ENCODE measurements around the gene CD79A. TPM values are rescaled to one million over a fixed set of nuclear protein-coding genes. Genes with fewer than 3 reads are reported as not detected.
"Not testable (repeated sequence)": the region's sequence is repeated elsewhere in the genome, so short reads cannot be mapped to it uniquely, and the experiment has no call there.

The CD79A gene
- total RNA-seq, 2 experiments from 2014 or later: 2.9 to 4.7 TPM

DNA sequence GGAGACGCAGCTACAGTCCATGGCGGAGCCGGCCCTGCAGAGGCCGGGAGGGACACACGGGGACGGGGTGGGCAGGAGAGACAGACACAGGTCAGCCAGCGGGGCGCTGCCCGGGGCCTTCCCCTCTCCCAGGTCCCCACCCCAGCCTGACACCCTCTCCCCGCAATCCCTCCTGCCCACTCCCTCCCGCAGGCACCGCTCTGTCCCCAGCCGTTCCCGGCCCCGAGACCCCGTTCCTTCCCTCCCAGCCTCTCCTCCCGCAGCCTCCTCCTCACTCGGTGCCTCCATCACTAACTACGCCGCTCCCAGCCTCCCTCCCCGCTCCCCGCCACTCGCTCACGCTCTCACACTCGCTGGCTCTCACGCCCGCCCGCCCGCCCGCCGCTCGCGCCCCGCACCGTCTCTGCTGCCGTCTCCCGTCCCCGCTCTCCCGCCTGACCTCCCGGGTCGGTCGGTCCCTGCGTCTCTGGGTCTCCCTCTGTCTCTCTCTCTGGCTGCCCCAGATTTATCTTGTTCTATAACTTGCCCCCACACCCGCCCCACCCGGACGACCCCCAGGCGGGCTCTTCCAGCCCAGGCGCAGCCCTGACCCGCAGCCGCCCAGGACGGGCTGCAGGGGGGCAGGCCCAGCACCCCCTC is 35.9 kb downstream of the CD79A start:
- ChIA-PET POLR2A (no interaction called here), CTCF (no interaction called here)
- H3K27me3 Mint-ChIP-seq: peaks cover 34% of the 10 kb centered on the region
- no peak for DNase-seq
- peaks cover 9% of the 10 kb centered on the region for H3K36me3 Mint-ChIP-seq (ENCODE audit: low read depth)
- peaks cover 16% of the 10 kb centered on the region for H3K4me1 Mint-ChIP-seq
- H3K4me3 Mint-ChIP-seq: no peak overlapping the region
- no peaks in the 10 kb centered on the region for H3K9me3 Mint-ChIP-seq
- no peak overlapping the region for H3K27ac Mint-ChIP-seq

DNA sequence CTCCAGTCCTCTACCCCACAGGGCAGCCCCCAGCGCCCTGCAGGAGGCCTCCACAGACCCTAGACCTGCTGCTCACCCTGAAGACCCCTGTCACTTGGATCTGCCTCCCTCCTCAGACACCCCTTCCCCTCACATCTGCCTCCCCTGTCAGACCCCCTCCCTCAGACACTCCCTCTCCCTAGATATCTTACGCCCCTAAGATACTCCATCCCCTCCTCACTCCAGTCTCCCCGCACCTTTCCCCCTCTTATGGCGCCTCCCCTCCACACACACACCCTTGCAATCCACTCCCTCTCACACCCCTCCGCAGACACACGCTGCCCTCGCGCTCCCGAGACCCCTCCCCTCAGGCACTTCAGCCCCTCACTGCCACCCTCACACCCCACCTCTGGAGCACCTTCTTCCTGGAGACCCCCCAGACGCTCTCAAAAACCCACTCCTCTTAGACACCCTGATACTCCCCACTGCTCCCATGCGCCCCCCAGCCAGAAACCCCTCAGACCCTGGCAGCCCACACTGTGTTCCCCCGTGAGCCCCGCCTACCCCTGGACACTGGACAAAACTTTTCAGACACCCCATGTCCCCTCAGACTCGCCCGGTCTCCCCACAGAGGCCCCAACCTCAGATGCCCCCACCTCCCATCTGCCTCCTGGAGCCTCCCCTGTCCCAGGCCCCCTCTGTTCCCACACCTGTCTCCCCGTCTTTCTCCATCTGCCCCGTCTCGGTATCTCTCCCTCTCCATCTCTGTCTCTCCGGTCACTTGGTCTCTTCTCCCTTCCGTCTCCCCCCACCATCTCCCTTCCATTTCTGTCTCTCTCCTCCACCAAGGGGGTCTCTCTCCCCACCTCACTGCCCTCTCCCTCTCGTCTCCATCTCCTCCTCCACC is 36.7 kb downstream of the CD79A start:
- Mint-ChIP-seq H3K27me3 (peaks cover 34% of the 10 kb centered on the region), H3K9me3 (no peaks in the 10 kb centered on the region), H3K4me3 (no peak overlapping the region), H3K4me1 (peaks cover 16% of the 10 kb centered on the region), H3K36me3 (ENCODE audit: low read depth) (peaks cover 9% of the 10 kb centered on the region), H3K27ac (no peak overlapping the region)
- no peak for DNase-seq
- ChIA-PET POLR2A (no interaction called here), CTCF (no interaction called here)

GRCh38 chr19:41914424-41914834 is 37.4 kb downstream of the CD79A start:
- CTCF ChIA-PET; DNase-seq; H3K9me3 Mint-ChIP-seq; H3K4me3 Mint-ChIP-seq; H3K27ac Mint-ChIP-seq; H3K36me3 Mint-ChIP-seq (ENCODE audit: low read depth); POLR2A ChIA-PET: not testable (repeated sequence)
- Mint-ChIP-seq H3K27me3 (peaks cover 34% of the 10 kb centered on the region), H3K4me1 (peaks cover 16% of the 10 kb centered on the region)

- CTCF ChIA-PET: no interaction called here
- POLR2A ChIA-PET: no interaction called here
- H3K9me3 Mint-ChIP-seq: no peaks in the 10 kb centered on the region
- H3K4me1 Mint-ChIP-seq: peaks cover 16% of the 10 kb centered on the region
- no peak overlapping the region for H3K27ac Mint-ChIP-seq
- H3K27me3 Mint-ChIP-seq: peaks cover 34% of the 10 kb centered on the region
- H3K4me3 Mint-ChIP-seq: no peak overlapping the region
- peaks cover 7% of the 10 kb centered on the region for H3K36me3 Mint-ChIP-seq (ENCODE audit: low read depth)
- DNase-seq: no peak
These were observed 38.1 kb downstream of the CD79A start for GRCh38 chr19:41915021-41915775.

DNA sequence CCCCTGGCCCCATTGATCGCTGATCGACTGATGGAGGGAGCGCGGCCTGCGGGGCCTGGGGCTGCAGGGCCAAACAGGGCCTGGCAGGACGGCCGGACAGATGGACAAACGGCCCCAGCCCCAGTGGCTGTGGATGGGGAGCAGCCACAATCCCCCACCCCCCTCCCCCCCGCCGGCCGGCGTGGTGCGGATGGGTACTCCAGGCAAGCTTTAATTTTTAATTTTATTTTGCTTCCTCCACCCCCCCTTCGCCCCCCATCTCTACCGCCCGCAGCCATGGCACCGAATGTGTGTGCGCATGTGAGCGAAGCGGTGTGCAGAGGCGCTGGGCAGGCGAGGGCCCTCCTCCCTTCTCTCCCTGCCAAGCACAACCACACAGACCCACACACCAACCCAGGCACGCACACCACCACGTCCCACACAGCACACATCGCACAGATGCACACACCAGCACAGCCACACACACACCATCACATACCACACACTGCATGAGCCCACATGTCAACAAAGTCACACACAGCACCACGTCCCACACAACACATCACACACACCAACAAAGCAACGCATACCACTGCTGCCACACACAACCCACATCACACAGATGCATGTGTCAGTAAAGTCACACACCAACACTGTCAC is 38.8 kb downstream of the CD79A start:
- POLR2A ChIA-PET: no interaction called here
- H3K36me3 Mint-ChIP-seq (ENCODE audit: low read depth): peaks cover 2% of the 10 kb centered on the region
- H3K27ac Mint-ChIP-seq: no peak overlapping the region
- peaks cover 13% of the 10 kb centered on the region for H3K4me1 Mint-ChIP-seq
- no peaks in the 10 kb centered on the region for H3K9me3 Mint-ChIP-seq
- CTCF ChIA-PET: no interaction called here
- no peak overlapping the region for H3K4me3 Mint-ChIP-seq
- DNase-seq: no peak
- peaks cover 29% of the 10 kb centered on the region for H3K27me3 Mint-ChIP-seq

- CTCF ChIA-PET: no interaction called here
- Mint-ChIP-seq H3K4me3 (no peak overlapping the region), H3K36me3 (ENCODE audit: low read depth) (no peaks in the 10 kb centered on the region), H3K9me3 (no peaks in the 10 kb centered on the region), H3K4me1 (peaks cover 12% of the 10 kb centered on the region), H3K27me3 (peaks cover 26% of the 10 kb centered on the region), H3K27ac (no peak overlapping the region)
- DNase-seq: no peak
- POLR2A ChIA-PET: no interaction called here
These were observed 40.6 kb downstream of the CD79A start for GRCh38 chr19:41917676-41918075.

DNA sequence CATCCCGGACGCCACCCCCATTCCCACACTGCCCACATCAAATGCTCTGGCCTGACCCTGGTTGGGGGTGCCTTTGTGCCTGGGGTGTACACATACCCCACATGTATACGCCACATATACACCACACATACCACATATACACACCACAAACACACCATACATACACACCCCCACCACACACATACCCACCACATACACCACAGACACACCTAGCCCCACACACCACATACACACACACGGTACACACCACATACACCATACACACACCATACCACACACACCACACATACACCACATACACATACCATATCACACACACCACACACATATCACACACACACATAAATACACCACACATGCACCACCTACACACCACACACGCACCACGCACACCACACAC is 41.0 kb downstream of the CD79A start:
- Mint-ChIP-seq H3K9me3 (no peaks in the 10 kb centered on the region), H3K27me3 (peaks cover 24% of the 10 kb centered on the region), H3K4me3 (no peak overlapping the region), H3K27ac (no peak overlapping the region), H3K4me1 (peaks cover 13% of the 10 kb centered on the region), H3K36me3 (ENCODE audit: low read depth) (no peaks in the 10 kb centered on the region)
- DNase-seq: no peak
- ChIA-PET CTCF (no interaction called here), POLR2A (no interaction called here)

- CTCF ChIA-PET: interaction anchor here (1.2 to 1.4 kb wide), 2 partner anchors 24 to 32 kb away, joined by 4 read pairs; no protein-coding TSS in a partner anchor
- H3K27ac Mint-ChIP-seq: no peak overlapping the region
- no peaks in the 10 kb centered on the region for H3K9me3 Mint-ChIP-seq
These were observed 41.7 kb downstream of the CD79A start for GRCh38 chr19:41918653-41919244.

DNA sequence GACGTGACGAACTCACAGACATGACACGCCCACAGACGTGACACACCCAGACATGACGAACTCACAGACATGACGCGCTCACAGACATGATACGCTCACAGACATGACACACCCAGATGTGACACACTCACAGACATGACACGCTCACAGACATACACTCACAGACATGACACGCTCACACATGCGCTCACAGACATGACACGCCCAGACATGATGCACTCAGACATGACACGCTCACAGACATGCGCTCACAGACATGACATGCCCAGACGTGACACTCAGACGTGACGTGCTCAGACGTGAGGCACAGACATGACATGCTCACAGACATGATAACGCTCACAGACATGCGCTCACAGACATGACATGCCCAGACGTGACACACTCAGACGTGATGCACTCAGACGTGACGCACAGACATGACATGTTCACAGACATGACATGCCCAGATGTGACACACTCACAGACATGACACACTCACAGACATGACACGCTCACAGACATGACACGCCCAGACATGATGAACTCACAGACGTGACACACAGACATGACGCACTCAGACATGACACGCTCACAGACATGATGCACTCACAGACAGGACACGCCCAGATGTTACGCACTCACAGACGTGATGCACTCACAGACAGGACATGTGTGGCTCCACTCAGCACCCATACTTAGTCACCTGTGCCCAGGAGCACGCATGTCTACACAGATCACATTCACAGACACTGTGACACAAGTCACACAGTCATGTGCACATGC is 43.1 kb downstream of the CD79A start:
- H3K36me3 Mint-ChIP-seq (ENCODE audit: low read depth): no peaks in the 10 kb centered on the region
- CTCF ChIA-PET: interaction anchor here (1.2 to 1.4 kb wide), 2 partner anchors 22 to 33 kb away, joined by 4 read pairs; no protein-coding TSS in a partner anchor
- H3K9me3 Mint-ChIP-seq: no peaks in the 10 kb centered on the region
- no peak for DNase-seq
- H3K4me1 Mint-ChIP-seq: peaks cover 14% of the 10 kb centered on the region
- H3K27ac Mint-ChIP-seq: no peak overlapping the region
- H3K4me3 Mint-ChIP-seq: no peak overlapping the region
- H3K27me3 Mint-ChIP-seq: peaks cover 17% of the 10 kb centered on the region
- POLR2A ChIA-PET: no interaction called here

More at GRCh38 chr19:41918653-41919244, 41.7 kb downstream of the CD79A start:
- Mint-ChIP-seq H3K36me3 (ENCODE audit: low read depth) (no peaks in the 10 kb centered on the region), H3K27me3 (peaks cover 23% of the 10 kb centered on the region), H3K4me1 (peaks cover 17% of the 10 kb centered on the region), H3K4me3 (no peak overlapping the region)
- POLR2A ChIA-PET: no interaction called here
- DNase-seq: no peak

DNA sequence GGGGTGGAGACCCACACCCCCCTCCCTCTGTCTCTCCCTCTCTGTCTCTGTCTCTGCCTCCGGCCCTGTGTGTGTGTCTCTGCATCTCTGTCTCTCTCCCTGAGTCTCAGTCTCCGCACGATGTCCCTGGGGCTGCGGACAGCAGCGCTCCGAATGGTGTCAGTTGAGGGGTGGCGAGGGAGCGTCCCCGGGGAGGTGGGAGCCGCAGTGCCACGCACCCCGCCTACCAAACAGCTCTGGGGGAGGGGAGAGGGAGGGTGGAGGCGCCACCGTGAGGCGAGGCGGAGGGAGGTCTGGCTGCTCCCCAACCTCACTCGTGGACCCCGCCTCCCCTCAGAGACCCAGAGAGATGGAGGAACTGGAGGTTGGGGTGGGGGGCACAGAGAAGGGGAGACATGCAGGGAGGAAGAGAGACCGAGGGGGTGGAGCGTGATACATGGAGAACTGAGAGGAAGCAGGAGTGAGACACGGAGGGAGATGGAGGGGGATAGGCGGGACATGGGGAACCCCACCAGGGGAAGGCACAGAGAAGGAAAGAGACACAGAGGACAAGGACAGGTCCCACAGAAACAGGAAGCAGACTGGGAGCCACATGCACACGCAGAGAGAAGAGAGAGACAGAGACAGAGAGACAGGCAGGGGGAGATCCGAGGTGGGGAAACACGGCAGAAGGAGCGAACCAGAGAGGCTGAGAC is 44.0 kb downstream of the CD79A start:
- Mint-ChIP-seq H3K27me3 (peaks cover 17% of the 10 kb centered on the region), H3K27ac (no peak overlapping the region), H3K36me3 (ENCODE audit: low read depth) (no peaks in the 10 kb centered on the region), H3K4me3 (no peak overlapping the region), H3K9me3 (no peaks in the 10 kb centered on the region), H3K4me1 (peaks cover 14% of the 10 kb centered on the region)
- POLR2A ChIA-PET: no interaction called here
- DNase-seq: no peak
- CTCF ChIA-PET: no interaction called here

- ChIA-PET POLR2A (no interaction called here), CTCF (interaction anchor here (0.6 to 0.9 kb wide), 2 partner anchors 28 to 49 kb away, joined by 3 to 6 read pairs; no protein-coding TSS in a partner anchor)
- DNase-seq: no peak
- no peaks in the 10 kb centered on the region for H3K36me3 Mint-ChIP-seq (ENCODE audit: low read depth)
- peak overlapping the region; percentile 57 for H3K27ac Mint-ChIP-seq
- H3K4me1 Mint-ChIP-seq: peaks cover 14% of the 10 kb centered on the region
- peaks cover 17% of the 10 kb centered on the region for H3K27me3 Mint-ChIP-seq
- no peak overlapping the region for H3K4me3 Mint-ChIP-seq
- H3K9me3 Mint-ChIP-seq: no peaks in the 10 kb centered on the region
These were observed 44.8 kb downstream of the CD79A start for GRCh38 chr19:41921577-41922576.
